Heart left ventricle (tissue), 16 donors: ENCODE measurements around the gene NSG1. TPM values are rescaled to one million over a fixed set of nuclear protein-coding genes. Genes with fewer than 3 reads are reported as not detected.

Source experiments
- ATAC-seq, 4 donors: fragments of 200-7000 bp; cut with Tn5 transposase; one replicate each; pipeline ENCODE4 v1.9.1; 2020 to 2022; ENCODE audit warnings: moderate library complexity in 4 of 4, mild to moderate bottlenecking in 3 of 4, moderate number of reproducible peaks in 1 of 4
- DNase-seq, 5 donors: peaks; one replicate each; pipeline ENCODE4 v3.0.0-alpha.2; 2020
- H3K27ac ChIP-seq, 12 donors: fragments of 200-600 bp; sonication (generic) in 4 of 12; one replicate each; pipeline versions ENCODE4 v1.5.0 to v1.8.0; 2016 to 2022; ENCODE audit warnings: mild to moderate bottlenecking in 2 of 12
- H3K27me3 ChIP-seq, 9 donors: fragments of 200-600 bp; sonication (generic) in 2 of 9; one replicate each; pipeline versions ENCODE4 v1.5.1 to v1.8.0; 2016 to 2022; ENCODE audit warnings: mild to moderate bottlenecking in 3 of 9
- H3K36me3 ChIP-seq, 9 donors: fragments of 200-600 bp; sonication (generic) in 2 of 9; one replicate each; pipeline versions ENCODE4 v1.5.0 to v1.8.0; 2018 to 2022; ENCODE audit warnings: mild to moderate bottlenecking in 2 of 9
- H3K4me1 ChIP-seq, 12 donors: fragments of 200-600 bp; sonication (generic) in 4 of 12; one replicate each; pipeline versions ENCODE4 v1.5.0 to v1.8.0; 2016 to 2022; ENCODE audit warnings: mild to moderate bottlenecking in 3 of 12
- H3K4me3 ChIP-seq, 12 donors: fragments of 200-600 bp; sonication (generic) in 4 of 12; one replicate each; pipeline versions ENCODE4 v1.5.0 to v1.8.0; 2017 to 2022; ENCODE audit warnings: mild to moderate bottlenecking in 9 of 12, moderate library complexity in 4 of 12
- H3K9me3 ChIP-seq, 12 donors: fragments of 200-600 bp; sonication (generic) in 4 of 12; one replicate each; pipeline versions ENCODE4 v1.5.0 to v1.8.0; 2016 to 2022; ENCODE audit warnings: mild to moderate bottlenecking in 1 of 12
- POLR2A ChIP-seq, 2 donors: fragments of 450-650 bp; IDR thresholded peaks; one replicate each; pipeline ENCODE4 v1.6.1; 2017; ENCODE audit warnings: antibody characterized with exemption in 2 of 2, mild to moderate bottlenecking in 2 of 2, moderate library complexity in 2 of 2
- WGBS, 4 donors: extraction: QIAGEN DNeasy Blood & Tissue Kit in 2 of 4; methylation state at CpG; one replicate each; pipeline versions ENCODE4 v1.1.5 to v1.1.7; 2013 to 2018; 5-methylcytosine and 5-hydroxymethylcytosine counted together
- intact Hi-C, 10 donors: fragments of 100-400 bp; cut with DNase I; formaldehyde crosslinking; loops; one replicate each; pipeline versions ENCODE4 v1.11.1 to v1.14.2; 2022
- polyA plus RNA-seq, 2 donors: library from polyadenylated mRNA; stranded (reverse); fragments of 200-250 nt; gene quantifications; one replicate each; pipeline ENCODE4 v1.2.3, GENCODE V29; 2013
- total RNA-seq, 9 donors: library from RNA; depleted of rRNA in 2 of 9; stranded (reverse); fragments of >200 nt in 2 of 9; fragmentation: NEBNext Ultra II Directional in 3 of 9; extraction: Animal tissue kit (Norgen Biotek cat#: 25700) in 3 of 9; gene quantifications; one replicate each; pipeline versions ENCODE4 v1.1.0 to v1.2.4, GENCODE V29; 2016 to 2023
- TF ChIP-seq, protein P1 (sequence below), 12 donors: fragments of 200-600 bp; sonication (generic) in 4 of 12; IDR thresholded peaks; one replicate each; pipeline versions ENCODE4 v1.5.0 to v1.8.0; 2018 to 2022; ENCODE audit warnings: antibody characterized with exemption in 12 of 12, mild to moderate bottlenecking in 5 of 12
- donor health status: ischemic (EF 13 %, LVEDD 7.1; RV severe dilation, severe dysfunction).
- donor health status: healthy with polysubstance abuse.
- donor health status: DM: no; HTN: yes; CAD: no.
- donor health status: DM: no; HTN: no; CAD: no.
- donor health status: ischemic (EF 25% LVEDD 6.9; RV normal size, moderate dysfunction).
- donor health status: ischemic (EF 25% LVEDD 5.7; RV mildly dilated, moderate dysfunction).
- donor health status: healthy.
- donor health status: DM: yes; HTN: yes; CAD: no.
- donor health status: ischemic (EF 35%, LVEDD 5.7; RV mildly dilated, moderate dysfunction).
- donor health status: nonischemic (EF 11% LVEDD 7.7; RV severe dilation, severe dysfunction).
- donor health status: DM: yes; HTN: yes; CAD: no.
- donor health status: PGD.
- donor health status: ischemic (EF 29% LVEDD 5.4; RV normal size, mild dysfunction).
- donor health status: nonischemic (EF 23%, LVEDD 6.1; RV moderate dilation, normal function).

The NSG1 gene
- total and polyA plus RNA-seq, 11 donors: 2.1 to 19.7 (median 3.4) TPM

DNA sequence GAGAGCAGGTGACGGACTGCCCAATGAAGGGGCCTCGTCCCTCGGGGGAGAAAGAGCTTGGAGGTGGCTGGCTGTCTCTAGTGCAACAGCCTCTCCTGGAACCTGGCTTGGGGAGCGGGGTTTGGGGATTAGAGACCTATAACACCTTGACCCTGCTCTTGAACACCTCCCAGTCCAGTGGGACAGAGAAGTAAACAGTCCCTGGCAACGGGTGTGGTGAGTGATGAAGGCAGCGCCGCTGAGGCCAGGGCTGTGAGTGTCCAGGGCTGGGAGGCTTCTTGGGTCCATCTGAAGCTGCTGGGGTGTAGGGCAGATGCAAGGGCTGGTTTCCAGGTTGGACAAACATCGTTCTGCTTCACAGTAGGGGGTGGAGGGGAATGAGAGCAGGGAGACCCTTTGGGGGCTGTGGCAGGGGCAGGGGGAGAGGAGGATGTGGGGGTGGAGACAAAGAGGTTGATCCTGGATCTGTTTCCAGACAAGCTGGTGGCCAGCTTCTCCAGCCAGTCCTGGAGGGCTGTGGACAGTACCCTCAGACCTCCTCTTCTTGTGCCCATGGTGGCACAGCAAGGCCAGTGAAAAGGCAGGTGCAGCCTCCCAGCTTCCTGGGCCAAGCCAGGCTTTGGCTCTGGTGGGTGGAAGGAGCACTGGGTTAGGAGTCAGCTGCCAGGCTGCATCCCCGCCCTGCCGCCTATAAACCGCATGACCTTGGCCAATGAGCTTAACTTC, 3.8 kb downstream of the NSG1 start:
- H3K36me3 ChIP-seq: no peaks in the 10 kb centered on the region
- intact Hi-C loops: no loop called here
- ATAC-seq (no peak), DNase-seq (no peak)
- 61 to 76% (median 72%) methylated on average over 5 to 11 of the region's 11 CpGs for WGBS, 4 donors
- H3K27me3 ChIP-seq: peaks cover 0 to 84% (median 33%) of the 10 kb centered on the region in 9 donors
- no peak overlapping the region for H3K27ac ChIP-seq
- H3K9me3 ChIP-seq: no peaks in the 10 kb centered on the region
- peaks cover 0 to 38% (median 16%) of the 10 kb centered on the region in 12 donors for H3K4me1 ChIP-seq
- no peak overlapping the region for H3K4me3 ChIP-seq
- TF ChIP-seq, protein P1, sequence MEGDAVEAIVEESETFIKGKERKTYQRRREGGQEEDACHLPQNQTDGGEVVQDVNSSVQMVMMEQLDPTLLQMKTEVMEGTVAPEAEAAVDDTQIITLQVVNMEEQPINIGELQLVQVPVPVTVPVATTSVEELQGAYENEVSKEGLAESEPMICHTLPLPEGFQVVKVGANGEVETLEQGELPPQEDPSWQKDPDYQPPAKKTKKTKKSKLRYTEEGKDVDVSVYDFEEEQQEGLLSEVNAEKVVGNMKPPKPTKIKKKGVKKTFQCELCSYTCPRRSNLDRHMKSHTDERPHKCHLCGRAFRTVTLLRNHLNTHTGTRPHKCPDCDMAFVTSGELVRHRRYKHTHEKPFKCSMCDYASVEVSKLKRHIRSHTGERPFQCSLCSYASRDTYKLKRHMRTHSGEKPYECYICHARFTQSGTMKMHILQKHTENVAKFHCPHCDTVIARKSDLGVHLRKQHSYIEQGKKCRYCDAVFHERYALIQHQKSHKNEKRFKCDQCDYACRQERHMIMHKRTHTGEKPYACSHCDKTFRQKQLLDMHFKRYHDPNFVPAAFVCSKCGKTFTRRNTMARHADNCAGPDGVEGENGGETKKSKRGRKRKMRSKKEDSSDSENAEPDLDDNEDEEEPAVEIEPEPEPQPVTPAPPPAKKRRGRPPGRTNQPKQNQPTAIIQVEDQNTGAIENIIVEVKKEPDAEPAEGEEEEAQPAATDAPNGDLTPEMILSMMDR (IDR thresholded peaks at IDR 0.05): no peak
- no peak for TF ChIP-seq POLR2A (IDR thresholded peaks at IDR 0.05)

DNA sequence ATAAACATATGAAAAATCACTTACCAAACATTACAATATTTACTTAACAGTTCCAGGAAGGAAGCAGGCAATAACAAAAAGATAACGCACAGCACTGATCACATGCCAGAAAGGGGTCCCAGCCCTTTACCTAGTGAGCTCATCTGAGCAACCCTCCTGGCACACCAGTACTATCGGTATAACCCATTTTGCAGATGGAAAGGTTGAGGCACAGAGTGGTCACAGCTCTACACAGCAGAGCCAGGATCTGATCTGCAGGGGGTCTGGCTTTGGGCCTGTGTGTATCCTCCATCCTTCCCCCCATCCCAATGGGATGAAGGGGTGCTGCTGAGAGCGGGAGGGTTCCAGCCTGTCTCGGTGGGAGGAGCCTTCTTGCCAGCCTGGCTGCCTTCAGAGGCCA, 5.0 kb downstream of the NSG1 start:
- Histone ChIP-seq H3K36me3 (no peaks in the 10 kb centered on the region), H3K9me3 (no peaks in the 10 kb centered on the region), H3K27ac (no peak overlapping the region), H3K27me3 (peaks cover 0 to 77% (median 23%) of the 10 kb centered on the region in 9 donors), H3K4me3 (no peak overlapping the region), H3K4me1 (peaks cover 0 to 26% (median 11%) of the 10 kb centered on the region in 12 donors)
- intact Hi-C loops: no loop called here
- DNase-seq (no peak), ATAC-seq (no peak)
- 51 to 77% (median 68%) methylated on average over 4 of the region's 4 CpGs for WGBS, 4 donors
- TF ChIP-seq, protein P1 (IDR thresholded peaks at IDR 0.05): no peak
- TF ChIP-seq POLR2A (IDR thresholded peaks at IDR 0.05): no peak

DNA sequence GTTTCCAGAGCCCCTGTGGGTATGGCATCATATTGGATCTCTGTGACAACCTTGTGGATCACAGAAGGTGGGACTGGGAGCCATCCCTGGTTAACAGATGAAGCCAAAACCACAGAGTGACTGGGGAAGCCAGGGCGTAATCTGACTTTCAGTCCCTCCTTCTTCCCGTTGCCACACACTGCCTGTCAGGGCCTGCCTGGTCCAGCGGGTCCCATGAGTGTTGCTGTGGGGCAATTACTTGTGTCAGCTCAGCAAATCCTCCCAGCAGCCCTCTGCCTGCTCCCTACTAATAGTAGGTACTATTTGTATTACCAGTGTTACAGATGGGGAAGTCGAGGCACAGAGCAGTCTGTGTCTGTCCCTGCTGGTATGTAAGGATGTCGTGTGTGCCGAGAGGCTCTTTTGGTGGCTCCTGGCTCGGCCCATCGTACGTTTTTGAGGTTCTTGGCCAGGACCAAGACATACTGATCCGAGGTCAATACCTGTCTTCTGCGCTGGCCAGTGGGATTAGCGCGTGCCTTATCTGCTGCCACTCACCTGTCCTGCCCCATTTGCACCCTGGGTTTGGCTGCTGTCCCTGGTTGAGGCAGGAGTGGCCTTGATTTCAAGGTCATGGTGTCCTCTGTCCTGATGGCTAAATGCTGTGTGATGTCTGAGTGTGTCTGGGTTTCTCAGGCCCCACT, 5.7 kb downstream of the NSG1 start:
- DNase-seq (no peak), ATAC-seq (no peak)
- TF ChIP-seq, protein P1 (IDR thresholded peaks at IDR 0.05): no peak
- WGBS, 4 donors: 90 to 93% (median 92%) methylated on average over 13 of the region's 13 CpGs
- Histone ChIP-seq H3K4me3 (no peak overlapping the region), H3K27ac (no peak overlapping the region), H3K36me3 (no peaks in the 10 kb centered on the region), H3K4me1 (peaks cover 0 to 19% (median 5%) of the 10 kb centered on the region in 12 donors), H3K9me3 (no peaks in the 10 kb centered on the region), H3K27me3 (peaks cover 0 to 73% (median 16%) of the 10 kb centered on the region in 9 donors)
- intact Hi-C loops: no loop called here

DNA sequence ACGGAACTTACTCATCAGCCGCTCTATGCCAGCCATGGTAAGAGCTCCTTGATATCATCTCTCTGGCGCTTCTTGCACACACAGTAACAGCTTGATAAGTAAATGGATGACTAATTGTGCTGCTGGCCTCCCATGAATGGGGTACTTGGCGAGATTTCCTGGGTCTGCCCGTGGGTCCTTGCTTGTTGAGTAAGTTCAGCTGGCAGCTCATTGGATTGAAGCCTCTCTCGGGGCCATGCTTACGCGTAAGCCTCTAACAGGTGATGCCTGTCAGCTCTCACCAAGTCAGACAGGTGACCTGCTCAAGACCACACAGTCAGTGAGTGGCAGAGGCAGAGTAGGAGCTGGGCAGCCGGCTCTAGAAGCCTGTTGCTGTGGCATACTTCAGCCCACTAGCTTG, 7.7 kb downstream of the NSG1 start:
- H3K27ac ChIP-seq: no peak overlapping the region
- no peaks in the 10 kb centered on the region for H3K36me3 ChIP-seq
- H3K4me3 ChIP-seq: no peak overlapping the region
- ATAC-seq: no peak
- H3K9me3 ChIP-seq: peaks cover 0 to 2% (median 0%) of the 10 kb centered on the region in 12 donors
- intact Hi-C loops: no loop called here
- peaks cover 0 to 53% (median 5%) of the 10 kb centered on the region in 9 donors for H3K27me3 ChIP-seq
- WGBS, 4 donors: 68 to 74% (median 71%) methylated on average over 5 to 9 of the region's 9 CpGs
- H3K4me1 ChIP-seq: no peaks in the 10 kb centered on the region
- TF ChIP-seq, protein P1 (IDR thresholded peaks at IDR 0.05): no peak
- TF ChIP-seq POLR2A (IDR thresholded peaks at IDR 0.05): no peak
- DNase-seq: peak in 1 of 5 donors; percentile 13
